Panc1 (cell line): ENCODE data around the gene CALCB.

Experiments
- POLR2AphosphoS5 ChIP-seq: IDR thresholded peaks from 2 replicates; pipeline ENCODE4 v1.6.1; 2012; ENCODE audit warnings: mild to moderate bottlenecking, low read depth, low read length, moderate library complexity
- SIN3A ChIP-seq: IDR thresholded peaks from 2 replicates; pipeline ENCODE4 v1.6.1; 2012; ENCODE audit warnings: low read depth, mild to moderate bottlenecking, low read length, moderate library complexity, borderline replicate concordance; ENCODE audit not compliant: insufficient read depth
- TCF7L2 ChIP-seq: IDR thresholded peaks from 2 replicates; pipeline ENCODE4 v1.6.1; 2011; ENCODE audit warnings: mild to moderate bottlenecking, low read depth, low read length, inconsistent platforms
- TF ChIP-seq, protein P1 (sequence below): fragments of 450-650 bp; IDR thresholded peaks from 2 replicates; pipeline ENCODE4 v1.5.1; 2017; ENCODE audit warnings: mild to moderate bottlenecking

DNA sequence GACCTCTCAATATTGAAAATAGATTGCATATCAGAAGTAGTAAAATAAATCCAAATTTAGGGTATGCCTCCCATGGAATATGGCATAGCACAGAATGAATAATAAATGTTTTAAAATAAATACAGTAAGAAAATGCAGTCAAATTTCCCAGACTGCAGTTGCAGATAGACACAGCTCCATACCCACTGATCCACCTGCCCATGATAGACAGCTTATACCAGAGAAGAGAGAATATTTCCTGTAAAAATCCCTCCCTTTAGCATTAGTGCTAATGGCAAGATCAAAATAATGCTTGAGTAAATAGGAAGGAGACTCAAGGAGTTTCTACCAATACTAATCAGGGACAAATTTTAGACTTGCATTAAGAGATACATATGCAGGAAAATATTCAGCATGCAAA is 45.0 kb upstream of the CALCB start:
- TF ChIP-seq POLR2AphosphoS5 (no peak), SIN3A (no peak), TCF7L2 (no peak)
- TF ChIP-seq, protein P1, sequence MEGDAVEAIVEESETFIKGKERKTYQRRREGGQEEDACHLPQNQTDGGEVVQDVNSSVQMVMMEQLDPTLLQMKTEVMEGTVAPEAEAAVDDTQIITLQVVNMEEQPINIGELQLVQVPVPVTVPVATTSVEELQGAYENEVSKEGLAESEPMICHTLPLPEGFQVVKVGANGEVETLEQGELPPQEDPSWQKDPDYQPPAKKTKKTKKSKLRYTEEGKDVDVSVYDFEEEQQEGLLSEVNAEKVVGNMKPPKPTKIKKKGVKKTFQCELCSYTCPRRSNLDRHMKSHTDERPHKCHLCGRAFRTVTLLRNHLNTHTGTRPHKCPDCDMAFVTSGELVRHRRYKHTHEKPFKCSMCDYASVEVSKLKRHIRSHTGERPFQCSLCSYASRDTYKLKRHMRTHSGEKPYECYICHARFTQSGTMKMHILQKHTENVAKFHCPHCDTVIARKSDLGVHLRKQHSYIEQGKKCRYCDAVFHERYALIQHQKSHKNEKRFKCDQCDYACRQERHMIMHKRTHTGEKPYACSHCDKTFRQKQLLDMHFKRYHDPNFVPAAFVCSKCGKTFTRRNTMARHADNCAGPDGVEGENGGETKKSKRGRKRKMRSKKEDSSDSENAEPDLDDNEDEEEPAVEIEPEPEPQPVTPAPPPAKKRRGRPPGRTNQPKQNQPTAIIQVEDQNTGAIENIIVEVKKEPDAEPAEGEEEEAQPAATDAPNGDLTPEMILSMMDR = no peak
